CD4-positive, alpha-beta T cell (primary cell): ENCODE measurements around the gene PRH2. TPM values are rescaled to one million over a fixed set of nuclear protein-coding genes. Genes with fewer than 3 reads are reported as not detected.
A peak's percentile ranks its signal among the peaks of the same experiment; 100 is the strongest.

Source experiments
- ATAC-seq: fragments of 200-7000 bp; cut with Tn5 transposase; one replicate; pipeline ENCODE4 v1.10.0; 2022; ENCODE audit warnings: mild to moderate bottlenecking; ENCODE audit not compliant: poor library complexity
- CTCF ChIA-PET: fragments of 350-600 bp; sonication (Branson Sonifier 250); formaldehyde crosslinking; loops from one replicate; lab custom pipeline; 2021; ENCODE audit warnings: antibody characterized with exemption, inconsistent platforms; lab: Charles Lee
- POLR2A ChIA-PET: fragments of 350-600 bp; sonication (Branson Sonifier 250); formaldehyde crosslinking; loops from one replicate; lab custom pipeline; 2021; ENCODE audit warnings: antibody characterized with exemption, inconsistent platforms; lab: Charles Lee
- DNase-seq, 14 experiments: peaks; one replicate each; pipeline ENCODE4 v3.0.0-alpha.2; 2013 to 2020; ENCODE audit warnings: mixed read lengths in 2 of 14
- H3K27ac ChIP-seq, 2 donors: one replicate each; pipeline versions ENCODE4 v1.5.1 to v1.7.0; 2013; ENCODE audit warnings: low read length in 2 of 2, low read depth in 1 of 2, mild to moderate bottlenecking in 1 of 2
- H3K27me3 ChIP-seq, 2 experiments: 1 replicate in 1 of 2; 2 replicates in 1 of 2; pipeline versions ENCODE4 v1.6.1 to v1.7.0; 2013; ENCODE audit warnings: low read length in 2 of 2, control low read depth in 1 of 2, mild to moderate bottlenecking in 1 of 2, moderate library complexity in 1 of 2; ENCODE audit not compliant: insufficient read depth in 2 of 2, control insufficient read depth in 1 of 2
- H3K36me3 ChIP-seq: one replicate; pipeline ENCODE4 v1.6.1; 2013; ENCODE audit warnings: low read length, control low read depth; ENCODE audit not compliant: insufficient read depth
- H3K4me1 ChIP-seq: one replicate; pipeline ENCODE4 v1.6.1; 2013; ENCODE audit warnings: low read length, control low read depth; ENCODE audit not compliant: insufficient read depth
- H3K4me3 ChIP-seq: one replicate; pipeline ENCODE4 v1.5.1; 2013; ENCODE audit warnings: mild to moderate bottlenecking, low read length, moderate library complexity
- H3K9me3 ChIP-seq, 2 experiments: 1 replicate in 1 of 2; 2 replicates in 1 of 2; pipeline versions ENCODE4 v1.6.1 to v1.7.0; 2013; ENCODE audit warnings: low read length in 2 of 2, mild to moderate bottlenecking in 2 of 2, control low read depth in 1 of 2, moderate library complexity in 1 of 2; ENCODE audit not compliant: control insufficient read depth in 1 of 2, insufficient read depth in 1 of 2
- H3K27ac Mint-ChIP-seq: one replicate; pipeline ENCODE4 v1.8.0; 2020; ENCODE audit warnings: mixed read lengths
- H3K27me3 Mint-ChIP-seq: one replicate; pipeline ENCODE4 v1.8.0; 2021; ENCODE audit warnings: mixed read lengths
- H3K36me3 Mint-ChIP-seq: one replicate; pipeline ENCODE4 v1.8.0; 2021; ENCODE audit warnings: low read depth, mixed read lengths
- H3K4me1 Mint-ChIP-seq: one replicate; pipeline ENCODE4 v1.8.0; 2021; ENCODE audit warnings: low read depth, mixed read lengths
- H3K4me3 Mint-ChIP-seq: one replicate; pipeline ENCODE4 v1.8.0; 2020; ENCODE audit warnings: mild to moderate bottlenecking, mixed read lengths
- H3K9me3 Mint-ChIP-seq: one replicate; pipeline ENCODE4 v1.8.0; 2020; ENCODE audit warnings: mixed read lengths
- intact Hi-C, 2 experiments: fragments of 100-400 bp; cut with DNase I in 1 of 2; cut with micrococcal nuclease in 1 of 2; formaldehyde crosslinking; loops; one replicate each; pipeline versions ENCODE4 v1.15.1 to v1.9.0; 2023 to 2025; cut with DNase I, micrococcal nuclease
- total RNA-seq, 174 experiments: library from RNA in 2 of 174; stranded (reverse) in 2 of 174; gene quantifications; one replicate each; pipeline ENCODE4 v1.2.3 and lab custom pipeline; 2021 to 2026
- TF ChIP-seq, protein P1 (sequence below): fragments of 200-600 bp; IDR thresholded peaks from one replicate; pipeline ENCODE4 v1.8.0; 2022; ENCODE audit warnings: antibody characterized with exemption, mild to moderate bottlenecking

Gene PRH2
- total RNA-seq, 2 experiments from 2014 or later = not detected

DNA sequence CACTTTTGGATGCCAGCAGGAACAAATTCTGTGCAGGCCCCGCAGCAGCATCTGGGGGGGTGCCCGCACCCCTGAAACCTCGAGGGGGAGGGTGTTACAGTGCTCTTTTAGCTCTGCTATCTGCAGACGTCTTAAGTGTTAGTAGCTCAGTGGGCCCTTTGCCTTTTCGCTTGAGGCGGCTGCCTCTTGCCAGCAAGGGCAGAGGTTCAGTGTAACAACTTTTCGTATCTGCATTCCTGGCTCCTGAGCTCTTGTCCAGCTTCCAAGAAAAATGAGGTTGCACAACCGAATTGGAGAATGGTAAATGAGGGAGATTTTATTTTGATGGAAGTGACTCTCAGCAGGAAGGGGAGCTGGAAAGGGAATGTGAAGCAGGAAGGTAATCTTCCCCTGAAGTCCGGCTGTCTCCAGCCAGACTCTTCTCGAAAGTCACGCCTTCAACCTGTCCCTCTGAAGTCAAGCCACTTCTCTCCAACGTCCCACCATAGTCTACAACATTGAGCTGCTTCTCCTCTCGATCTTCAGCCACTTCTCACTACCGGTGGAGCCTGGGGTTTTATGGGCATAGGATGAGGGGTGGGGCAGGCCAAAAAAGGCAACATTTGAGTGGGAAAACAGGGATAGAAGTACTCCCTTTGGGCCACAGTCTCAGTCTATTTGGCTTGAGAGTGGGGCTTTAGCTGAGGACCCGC lies 39.9 kb downstream of the PRH2 start:
- no peak for ATAC-seq
- TF ChIP-seq, protein P1, sequence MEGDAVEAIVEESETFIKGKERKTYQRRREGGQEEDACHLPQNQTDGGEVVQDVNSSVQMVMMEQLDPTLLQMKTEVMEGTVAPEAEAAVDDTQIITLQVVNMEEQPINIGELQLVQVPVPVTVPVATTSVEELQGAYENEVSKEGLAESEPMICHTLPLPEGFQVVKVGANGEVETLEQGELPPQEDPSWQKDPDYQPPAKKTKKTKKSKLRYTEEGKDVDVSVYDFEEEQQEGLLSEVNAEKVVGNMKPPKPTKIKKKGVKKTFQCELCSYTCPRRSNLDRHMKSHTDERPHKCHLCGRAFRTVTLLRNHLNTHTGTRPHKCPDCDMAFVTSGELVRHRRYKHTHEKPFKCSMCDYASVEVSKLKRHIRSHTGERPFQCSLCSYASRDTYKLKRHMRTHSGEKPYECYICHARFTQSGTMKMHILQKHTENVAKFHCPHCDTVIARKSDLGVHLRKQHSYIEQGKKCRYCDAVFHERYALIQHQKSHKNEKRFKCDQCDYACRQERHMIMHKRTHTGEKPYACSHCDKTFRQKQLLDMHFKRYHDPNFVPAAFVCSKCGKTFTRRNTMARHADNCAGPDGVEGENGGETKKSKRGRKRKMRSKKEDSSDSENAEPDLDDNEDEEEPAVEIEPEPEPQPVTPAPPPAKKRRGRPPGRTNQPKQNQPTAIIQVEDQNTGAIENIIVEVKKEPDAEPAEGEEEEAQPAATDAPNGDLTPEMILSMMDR = no peak
- CTCF ChIA-PET = no interaction called here
- intact Hi-C loops = loop anchor here (10.0 kb wide), 2 partner anchors 194 to 226 kb away; no protein-coding TSS in a partner anchor
- DNase-seq = no peak
- POLR2A ChIA-PET = interaction anchor here (2.5 kb wide), 1 partner anchor 13 kb away, joined by 6 read pairs; no protein-coding TSS in a partner anchor
- H3K4me3 ChIP-seq = no peak overlapping the region
- no peaks in the 10 kb centered on the region for H3K9me3 ChIP-seq
- peaks cover 10% of the 10 kb centered on the region for H3K4me1 Mint-ChIP-seq
- H3K27ac ChIP-seq = no peak overlapping the region
- no peaks in the 10 kb centered on the region for H3K27me3 ChIP-seq
- H3K36me3 ChIP-seq = peaks cover 3% of the 10 kb centered on the region
- no peaks in the 10 kb centered on the region for H3K27me3 Mint-ChIP-seq
- H3K4me1 ChIP-seq = no peaks in the 10 kb centered on the region
- no peaks in the 10 kb centered on the region for H3K9me3 Mint-ChIP-seq
- no peak overlapping the region for H3K4me3 Mint-ChIP-seq
- no peak overlapping the region for H3K27ac Mint-ChIP-seq
- H3K36me3 Mint-ChIP-seq = peaks cover 38% of the 10 kb centered on the region

DNA sequence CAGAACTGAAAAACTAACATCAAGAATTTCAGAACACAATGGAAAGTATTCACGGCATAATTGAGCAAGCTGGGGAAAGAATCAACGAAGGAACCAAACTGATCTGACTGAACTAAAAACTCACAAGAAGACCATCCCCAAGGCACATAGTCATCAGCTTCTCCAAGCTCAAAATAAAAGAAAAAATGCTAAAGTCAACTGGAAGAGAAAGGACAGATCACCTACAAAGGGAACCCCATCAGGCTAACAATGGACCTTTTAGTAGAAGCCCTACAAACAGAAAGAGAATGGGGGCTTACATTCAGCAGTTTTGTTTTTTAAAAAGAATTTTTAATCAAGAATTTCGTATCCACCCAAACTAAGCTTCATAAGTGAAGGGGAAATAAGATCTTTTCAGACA lies 45.9 kb downstream of the PRH2 start:
- intact Hi-C loops = no loop called here
- Histone ChIP-seq H3K4me3 (no peak overlapping the region), H3K27ac (no peak overlapping the region), H3K4me1 (no peaks in the 10 kb centered on the region), H3K9me3 (no peaks in the 10 kb centered on the region), H3K36me3 (peaks cover 3% of the 10 kb centered on the region), H3K27me3 (no peaks in the 10 kb centered on the region)
- H3K27me3 Mint-ChIP-seq = no peaks in the 10 kb centered on the region
- peaks cover 24% of the 10 kb centered on the region for H3K4me1 Mint-ChIP-seq
- ChIA-PET CTCF (no interaction called here), POLR2A (interaction anchor here (0.8 kb wide), 1 partner anchor 13 kb away, joined by 3 read pairs; no protein-coding TSS in a partner anchor)
- no peak overlapping the region for H3K27ac Mint-ChIP-seq
- H3K36me3 Mint-ChIP-seq = peaks cover 12% of the 10 kb centered on the region
- H3K4me3 Mint-ChIP-seq = no peak overlapping the region
- DNase-seq (no peak), ATAC-seq (no peak)
- TF ChIP-seq, protein P1 = no peak
- no peaks in the 10 kb centered on the region for H3K9me3 Mint-ChIP-seq

DNA sequence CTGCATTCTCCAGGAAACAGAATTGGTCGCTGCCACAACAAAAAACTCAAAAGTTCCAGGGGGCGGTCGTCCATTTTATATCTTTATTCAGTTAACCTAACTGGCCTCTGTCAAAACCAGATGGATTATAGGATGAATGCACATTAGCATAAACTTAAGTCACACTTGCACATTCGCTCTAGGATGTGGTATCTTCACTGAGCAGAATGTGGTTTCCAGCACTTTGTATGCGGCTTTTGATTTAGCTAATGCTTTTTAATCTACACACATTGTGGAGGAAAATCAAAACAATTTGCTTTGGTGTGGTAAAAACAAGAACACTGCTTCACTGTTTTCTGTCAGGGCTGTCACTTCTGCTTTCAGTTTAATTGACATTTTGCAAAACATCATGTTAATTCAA lies 53.2 kb downstream of the PRH2 start:
- ATAC-seq (peak; percentile 92), DNase-seq (peak in 11 of 14 experiments; percentile 0 to 91 (median 22))
- TF ChIP-seq, protein P1 = no peak
- Mint-ChIP-seq H3K36me3 (no peaks in the 10 kb centered on the region), H3K27ac (peak overlapping the region; percentile 57), H3K27me3 (no peaks in the 10 kb centered on the region), H3K9me3 (no peaks in the 10 kb centered on the region), H3K4me3 (peak overlapping the region; percentile 55), H3K4me1 (peaks cover 67% of the 10 kb centered on the region)
- Histone ChIP-seq H3K4me1 (peaks cover 18% of the 10 kb centered on the region), H3K4me3 (no peak overlapping the region), H3K36me3 (no peaks in the 10 kb centered on the region), H3K27ac (no peak overlapping the region), H3K27me3 (no peaks in the 10 kb centered on the region), H3K9me3 (no peaks in the 10 kb centered on the region)
- ChIA-PET POLR2A (interaction anchor here (0.6 to 2.0 kb wide), 3 partner anchors 14 to 563 kb away, joined by 6 to 15 read pairs (median 6); partner anchors contain the start of gene SMIM10L1), CTCF (no interaction called here)
- intact Hi-C loops = loop anchor here in 1 of 2 experiments (1.0 kb wide), 1 partner anchor 22 kb away; no protein-coding TSS in a partner anchor

Other genes with a start within 250 kb of the PRH2 start
- 10 to 100 TPM; 35.9 to 37.4 TPM for gene YBX3, start 205.9 kb upstream of the PRH2 start, total RNA-seq
- gene TAS2R7, start 126.6 kb upstream of the PRH2 start, total RNA-seq = not detected
- gene TAS2R8, start 122.0 kb upstream of the PRH2 start, total RNA-seq = not detected
- not detected for gene TAS2R9, start 119.1 kb upstream of the PRH2 start, total RNA-seq
- not detected for gene TAS2R10, start 102.9 kb upstream of the PRH2 start, total RNA-seq
- gene PRR4, start 79.8 kb upstream of the PRH2 start, total RNA-seq = not detected
- 10 to 100 TPM; 24.7 to 25.1 TPM for gene PRH1, start 45.0 kb upstream of the PRH2 start, total RNA-seq
- under 1 TPM; 0.41 to 0.59 TPM for gene TAS2R13, start 19.7 kb upstream of the PRH2 start, total RNA-seq
- gene TAS2R14, start 10.0 kb downstream of the PRH2 start, total RNA-seq = 1 to 10 TPM in 1 of 2 experiments, under 1 TPM in 1; 0.91 to 1.1 TPM
- under 1 TPM; 0.36 to 0.67 TPM for gene TAS2R50, start 57.7 kb downstream of the PRH2 start, total RNA-seq
- gene TAS2R20, start 69.1 kb downstream of the PRH2 start, total RNA-seq = 1 to 10 TPM in 1 of 2 experiments, under 1 TPM in 1; 0.75 to 1.0 TPM
- gene TAS2R19, start 93.4 kb downstream of the PRH2 start, total RNA-seq = 1 to 10 TPM in 1 of 2 experiments, under 1 TPM in 1; 0.71 to 1.2 TPM
- 1 to 10 TPM; 1.7 to 1.9 TPM for gene TAS2R31, start 102.2 kb downstream of the PRH2 start, total RNA-seq
- 1 to 10 TPM; 1.5 to 1.6 TPM for gene TAS2R46, start 133.1 kb downstream of the PRH2 start, total RNA-seq
- gene TAS2R43, start 163.1 kb downstream of the PRH2 start, total RNA-seq = 1 to 10 TPM; 2.3 to 3.1 TPM
- 1 to 10 TPM; 4.9 to 5.6 TPM for gene TAS2R30, start 205.4 kb downstream of the PRH2 start, total RNA-seq
- gene SMIM10L1, start 242.0 kb downstream of the PRH2 start, total RNA-seq = 1 to 10 TPM; 9.0 to 9.6 TPM